Omental fat pad (tissue), 4 donors: ENCODE data around the gene ZKSCAN1. TPM values are rescaled to one million over a fixed set of nuclear protein-coding genes. Genes with fewer than 3 reads are reported as not detected.
"Not testable (repeated sequence)": the region's sequence is repeated elsewhere in the genome, so short reads cannot be mapped to it uniquely, and the experiment has no call there.

ENCODE experiments used
- ATAC-seq: fragments of 150-250 bp; one replicate; pipeline ENCODE4 v1.9.1; 2016; ENCODE audit warnings: mild to moderate bottlenecking, moderate library complexity; ENCODE audit not compliant: low FRiP score
- DNase-seq: peaks from one replicate; pipeline ENCODE4 v3.0.0-alpha.2; 2019; ENCODE audit warnings: low spot score
- total RNA-seq, 4 donors: library from RNA; depleted of rRNA; stranded (reverse); fragments of >200 nt; gene quantifications; one replicate each; pipeline ENCODE4 v1.1.0, GENCODE V29; 2016
- TF ChIP-seq, protein P1 (sequence below), 3 donors: fragments of 450-650 bp; IDR thresholded peaks; one replicate each; pipeline ENCODE4 v1.5.1; 2016 to 2017; ENCODE audit warnings: antibody characterized with exemption in 3 of 3, mild to moderate bottlenecking in 3 of 3, moderate library complexity in 2 of 3

Gene ZKSCAN1
- total RNA-seq, 4 donors from 2014 or later: 21.5 to 34.5 (median 28.0) TPM

DNA sequence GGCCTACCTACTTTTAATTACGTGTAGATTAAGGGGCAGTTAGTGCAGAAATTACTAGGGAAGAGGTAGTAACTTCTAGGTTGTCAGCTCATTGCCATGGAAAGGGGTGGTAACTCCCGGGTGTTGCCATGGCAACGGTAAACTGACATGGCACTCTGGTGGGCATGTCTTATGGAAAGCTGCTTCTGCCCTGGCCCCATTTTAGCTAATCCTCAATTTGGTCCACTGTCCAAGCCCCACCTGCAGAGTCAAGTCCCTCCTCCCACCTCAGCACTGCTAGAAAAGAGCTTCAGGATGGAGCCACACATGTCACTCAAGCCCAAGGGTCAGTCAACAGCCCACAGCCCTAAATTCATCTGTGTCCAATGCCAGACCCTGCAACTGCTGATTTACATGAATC, 7.5 kb upstream of the ZKSCAN1 start:
- TF ChIP-seq, protein P1, sequence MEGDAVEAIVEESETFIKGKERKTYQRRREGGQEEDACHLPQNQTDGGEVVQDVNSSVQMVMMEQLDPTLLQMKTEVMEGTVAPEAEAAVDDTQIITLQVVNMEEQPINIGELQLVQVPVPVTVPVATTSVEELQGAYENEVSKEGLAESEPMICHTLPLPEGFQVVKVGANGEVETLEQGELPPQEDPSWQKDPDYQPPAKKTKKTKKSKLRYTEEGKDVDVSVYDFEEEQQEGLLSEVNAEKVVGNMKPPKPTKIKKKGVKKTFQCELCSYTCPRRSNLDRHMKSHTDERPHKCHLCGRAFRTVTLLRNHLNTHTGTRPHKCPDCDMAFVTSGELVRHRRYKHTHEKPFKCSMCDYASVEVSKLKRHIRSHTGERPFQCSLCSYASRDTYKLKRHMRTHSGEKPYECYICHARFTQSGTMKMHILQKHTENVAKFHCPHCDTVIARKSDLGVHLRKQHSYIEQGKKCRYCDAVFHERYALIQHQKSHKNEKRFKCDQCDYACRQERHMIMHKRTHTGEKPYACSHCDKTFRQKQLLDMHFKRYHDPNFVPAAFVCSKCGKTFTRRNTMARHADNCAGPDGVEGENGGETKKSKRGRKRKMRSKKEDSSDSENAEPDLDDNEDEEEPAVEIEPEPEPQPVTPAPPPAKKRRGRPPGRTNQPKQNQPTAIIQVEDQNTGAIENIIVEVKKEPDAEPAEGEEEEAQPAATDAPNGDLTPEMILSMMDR (IDR thresholded peaks at IDR 0.05): no peak
- ATAC-seq (no peak), DNase-seq (no peak)

DNA sequence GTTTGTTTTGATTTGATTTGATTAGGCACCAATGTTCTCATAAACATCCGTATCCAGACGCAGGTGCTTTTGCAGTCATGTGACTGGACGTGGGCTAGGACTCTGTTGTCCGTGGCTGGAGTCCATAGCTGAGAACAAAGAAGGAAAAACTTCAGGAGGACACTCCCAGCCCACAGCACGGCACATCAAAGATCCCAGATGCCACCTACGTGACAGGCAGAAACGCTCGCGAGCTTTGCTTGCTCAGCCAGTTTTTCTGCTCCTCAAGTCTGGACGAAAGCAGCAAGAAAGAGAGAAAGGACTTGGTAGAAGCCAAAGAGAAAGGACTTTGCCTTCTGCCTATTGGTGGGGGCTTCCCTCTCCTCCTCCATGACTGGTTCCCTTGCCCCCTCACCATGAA, 6.9 kb upstream of the ZKSCAN1 start:
- DNase-seq (no peak), ATAC-seq (no peak)
- TF ChIP-seq, protein P1 (IDR thresholded peaks at IDR 0.05): no peak

DNA sequence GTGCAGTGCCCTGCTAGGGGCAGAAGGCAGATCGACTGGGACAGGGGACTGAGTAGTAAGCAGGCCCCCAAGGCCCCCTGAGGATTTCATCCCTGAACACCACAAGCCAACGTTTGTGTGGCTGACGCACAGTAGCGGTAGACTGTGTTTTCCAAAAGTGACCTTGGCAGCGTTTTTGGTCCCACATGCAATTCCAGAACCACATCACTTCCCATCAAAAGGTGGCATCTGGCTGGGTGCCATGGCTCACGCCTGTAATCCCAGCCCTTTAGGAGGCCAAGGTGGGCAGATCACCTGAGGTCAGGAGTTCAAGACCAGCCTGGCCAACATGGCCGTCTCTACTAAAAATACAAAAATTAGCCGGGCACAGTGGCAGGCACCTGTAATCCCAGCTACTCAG, 5.4 kb upstream of the ZKSCAN1 start:
- not testable (repeated sequence) for DNase-seq, ATAC-seq

DNA sequence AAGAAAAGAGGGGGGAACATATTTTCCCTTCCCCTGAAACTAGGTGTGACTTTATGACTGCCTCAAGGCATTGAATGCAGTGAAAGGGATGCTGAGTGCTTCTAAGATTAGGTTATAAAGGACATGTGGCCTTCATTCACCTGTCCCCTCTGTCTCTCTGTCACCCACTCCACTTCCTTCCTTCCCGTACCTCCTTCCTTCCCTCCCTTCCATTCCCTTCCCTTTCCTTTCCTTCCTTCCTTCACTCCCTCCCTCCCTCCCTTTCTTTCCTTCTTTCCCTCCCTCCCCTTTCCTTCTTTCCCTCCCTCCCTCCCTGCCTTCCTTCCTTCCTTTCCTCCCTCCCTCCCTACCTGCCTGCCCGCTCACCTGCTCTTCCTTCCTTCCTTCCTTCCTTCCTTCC, 4.5 kb upstream of the ZKSCAN1 start:
- DNase-seq: no peak
- TF ChIP-seq, protein P1 (IDR thresholded peaks at IDR 0.05): no peak
- no peak for ATAC-seq

DNA sequence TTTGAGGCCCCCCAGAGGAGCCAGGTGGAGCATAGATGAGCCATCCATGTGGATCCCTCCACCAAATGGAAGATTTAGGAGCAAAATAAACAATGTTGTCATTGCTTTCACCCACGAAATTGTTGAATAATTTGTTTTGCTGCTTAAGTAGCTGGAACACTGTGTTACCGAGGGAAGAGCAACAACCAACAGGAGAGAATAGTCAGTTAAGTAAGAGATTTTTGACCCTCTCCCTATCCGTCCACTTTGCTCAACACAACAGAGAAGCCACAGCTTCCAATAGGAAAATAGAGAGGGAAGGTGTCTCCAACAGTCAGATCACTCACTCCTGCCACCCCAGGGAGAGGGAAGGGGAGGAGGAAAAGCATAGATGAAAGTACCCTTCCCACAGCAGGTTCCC, 3.9 kb upstream of the ZKSCAN1 start:
- TF ChIP-seq, protein P1 (IDR thresholded peaks at IDR 0.05): no peak
- ATAC-seq: no peak
- DNase-seq: no peak

DNA sequence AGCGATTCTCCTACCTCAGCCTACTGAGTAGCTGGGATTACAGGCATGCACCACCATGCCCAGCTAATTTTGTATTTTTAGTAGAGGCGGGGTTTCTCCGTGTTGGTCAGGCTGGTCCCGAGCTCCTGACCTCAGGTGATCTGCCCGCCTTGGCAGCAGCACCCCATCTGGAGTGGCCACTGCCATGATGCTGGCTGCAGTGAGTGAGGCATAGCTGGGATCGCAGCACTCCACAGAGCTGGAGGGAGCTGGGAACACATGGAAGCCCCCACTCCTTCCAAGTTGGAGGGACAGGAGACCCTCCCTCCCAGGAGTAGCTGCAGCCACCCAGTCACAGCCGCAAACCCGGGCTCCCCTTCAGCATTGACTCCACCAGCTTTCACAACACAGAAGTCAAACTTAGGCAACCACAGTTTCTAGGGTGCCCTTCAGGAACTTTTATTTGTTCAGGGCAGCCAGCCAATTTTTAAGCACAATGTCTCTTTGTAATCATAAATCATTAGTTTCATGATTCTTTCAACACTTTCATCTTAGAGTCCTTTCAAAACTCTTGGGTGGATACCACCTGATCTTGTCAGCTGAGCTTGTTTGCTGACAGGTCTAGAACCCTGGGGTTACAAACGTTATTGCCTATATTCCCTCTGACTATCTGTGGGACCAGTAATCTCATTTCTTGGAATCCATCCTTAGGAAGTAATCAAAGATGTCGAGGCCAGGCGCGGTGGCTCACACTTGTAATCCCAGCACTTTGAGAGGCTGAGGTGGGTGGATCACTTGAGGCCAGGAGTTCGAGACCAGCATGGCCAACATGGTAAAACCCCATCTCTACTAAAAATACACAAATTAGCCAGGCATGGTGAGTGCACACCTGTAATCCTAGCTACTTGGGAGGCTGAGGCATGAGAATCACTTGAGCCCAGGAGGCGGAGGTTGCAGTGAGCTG, 2.7 kb upstream of the ZKSCAN1 start:
- ATAC-seq, DNase-seq: not testable (repeated sequence)

DNA sequence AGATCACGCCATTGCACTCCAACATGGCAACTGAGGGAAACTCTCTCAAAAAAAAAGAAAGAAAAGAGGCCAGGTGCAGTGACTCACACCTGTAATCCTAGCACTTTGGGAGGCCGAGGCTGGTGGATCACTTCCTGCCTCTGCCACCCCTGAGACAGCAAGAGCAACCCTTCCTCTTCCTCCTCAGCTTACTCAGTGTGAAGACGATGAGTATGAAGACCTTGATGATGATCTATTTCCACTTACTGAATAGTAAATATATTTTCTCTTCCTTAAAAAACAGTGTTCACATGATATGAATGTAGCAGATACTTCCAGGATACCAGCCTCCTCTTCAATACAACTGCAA, 2.1 kb upstream of the ZKSCAN1 start:
- TF ChIP-seq, protein P1 (IDR thresholded peaks at IDR 0.05): no peak
- DNase-seq: no peak
- ATAC-seq: no peak

DNA sequence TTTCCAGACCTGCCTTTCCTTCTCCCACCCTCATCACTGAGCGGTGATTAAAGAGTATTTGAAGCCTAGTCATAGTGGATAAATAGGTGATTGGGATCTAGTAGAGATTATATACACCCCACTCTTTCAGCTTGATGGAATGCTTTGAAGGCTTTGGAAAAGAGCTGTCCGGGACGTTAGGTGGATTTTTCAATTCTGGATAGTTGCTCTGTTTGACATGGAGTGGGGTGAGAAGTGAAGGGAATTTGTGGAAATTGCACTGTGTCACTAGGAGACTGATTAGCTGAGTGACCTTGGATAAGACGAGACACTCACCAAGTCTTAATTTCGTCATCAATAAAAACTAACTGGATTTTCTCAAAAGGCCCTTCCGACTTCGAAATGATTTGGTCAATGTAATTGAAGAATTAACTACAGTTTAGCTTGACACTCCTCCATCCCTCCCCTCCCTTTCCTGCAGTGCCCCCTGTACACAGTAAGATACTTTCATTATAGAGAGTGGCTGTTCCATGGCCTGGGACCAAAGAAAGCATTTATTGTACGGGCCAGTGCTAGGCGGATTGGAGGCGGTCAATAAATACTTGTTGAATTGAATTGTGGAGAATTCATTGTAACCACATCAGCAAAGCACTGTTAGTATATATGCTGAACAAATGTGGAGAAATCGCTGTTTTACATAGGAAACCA, 962 bp downstream of the ZKSCAN1 start:
- ATAC-seq (no peak), DNase-seq (no peak)
- TF ChIP-seq, protein P1 (IDR thresholded peaks at IDR 0.05): no peak
